ENCODE data around the gene EVA1A.

GRCh38 chr2:75513616-75514170 is 47.0 kb downstream of the EVA1A start:
- TF ChIP-seq POLR2AphosphoS5 (IDR thresholded peaks at IDR 0.05; ENCODE audit: low read depth) (no peak), ZNF114 (CRISPR knock-in tag; IDR thresholded peaks at IDR 0.05) (no peak), EZH2 (IDR thresholded peaks at IDR 0.05; ENCODE audit: low read depth, unreplicated experiment) (no peak), CREB1 (CRISPR knock-in tag; IDR thresholded peaks at IDR 0.05; ENCODE audit: low read depth) (no peak), EZH2phosphoT487 (IDR thresholded peaks at IDR 0.05; ENCODE audit: unreplicated experiment) (no peak)
- TF ChIP-seq, protein P1, sequence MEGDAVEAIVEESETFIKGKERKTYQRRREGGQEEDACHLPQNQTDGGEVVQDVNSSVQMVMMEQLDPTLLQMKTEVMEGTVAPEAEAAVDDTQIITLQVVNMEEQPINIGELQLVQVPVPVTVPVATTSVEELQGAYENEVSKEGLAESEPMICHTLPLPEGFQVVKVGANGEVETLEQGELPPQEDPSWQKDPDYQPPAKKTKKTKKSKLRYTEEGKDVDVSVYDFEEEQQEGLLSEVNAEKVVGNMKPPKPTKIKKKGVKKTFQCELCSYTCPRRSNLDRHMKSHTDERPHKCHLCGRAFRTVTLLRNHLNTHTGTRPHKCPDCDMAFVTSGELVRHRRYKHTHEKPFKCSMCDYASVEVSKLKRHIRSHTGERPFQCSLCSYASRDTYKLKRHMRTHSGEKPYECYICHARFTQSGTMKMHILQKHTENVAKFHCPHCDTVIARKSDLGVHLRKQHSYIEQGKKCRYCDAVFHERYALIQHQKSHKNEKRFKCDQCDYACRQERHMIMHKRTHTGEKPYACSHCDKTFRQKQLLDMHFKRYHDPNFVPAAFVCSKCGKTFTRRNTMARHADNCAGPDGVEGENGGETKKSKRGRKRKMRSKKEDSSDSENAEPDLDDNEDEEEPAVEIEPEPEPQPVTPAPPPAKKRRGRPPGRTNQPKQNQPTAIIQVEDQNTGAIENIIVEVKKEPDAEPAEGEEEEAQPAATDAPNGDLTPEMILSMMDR (conservative IDR thresholded peaks at IDR 0.05; ENCODE audit: low read depth in 2 of 2) = no peak
- TF ChIP-seq, protein P2, sequence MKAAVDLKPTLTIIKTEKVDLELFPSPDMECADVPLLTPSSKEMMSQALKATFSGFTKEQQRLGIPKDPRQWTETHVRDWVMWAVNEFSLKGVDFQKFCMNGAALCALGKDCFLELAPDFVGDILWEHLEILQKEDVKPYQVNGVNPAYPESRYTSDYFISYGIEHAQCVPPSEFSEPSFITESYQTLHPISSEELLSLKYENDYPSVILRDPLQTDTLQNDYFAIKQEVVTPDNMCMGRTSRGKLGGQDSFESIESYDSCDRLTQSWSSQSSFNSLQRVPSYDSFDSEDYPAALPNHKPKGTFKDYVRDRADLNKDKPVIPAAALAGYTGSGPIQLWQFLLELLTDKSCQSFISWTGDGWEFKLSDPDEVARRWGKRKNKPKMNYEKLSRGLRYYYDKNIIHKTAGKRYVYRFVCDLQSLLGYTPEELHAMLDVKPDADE (IDR thresholded peaks at IDR 0.05) = no peak
